Fibroblast of mammary gland (primary cell): Measurements from ENCODE around the gene MARCHF5.

Experiments
- DNase-seq: peaks from one replicate; pipeline ENCODE4 v3.0.0-alpha.2; 2010; ENCODE audit warnings: low read depth
- H3K4me3 ChIP-seq: 2 replicates; pipeline ENCODE4 v1.5.1; 2011; ENCODE audit warnings: low read depth, mild to moderate bottlenecking, low read length, moderate library complexity; ENCODE audit not compliant: control insufficient read depth
- TF ChIP-seq, protein P1 (sequence below): conservative IDR thresholded peaks from 2 replicates; pipeline ENCODE4 v1.5.1; 2011; ENCODE audit warnings: low read depth, low read length, inconsistent platforms; ENCODE audit not compliant: control insufficient read depth, insufficient read depth

MARCHF5 gene, protein sequence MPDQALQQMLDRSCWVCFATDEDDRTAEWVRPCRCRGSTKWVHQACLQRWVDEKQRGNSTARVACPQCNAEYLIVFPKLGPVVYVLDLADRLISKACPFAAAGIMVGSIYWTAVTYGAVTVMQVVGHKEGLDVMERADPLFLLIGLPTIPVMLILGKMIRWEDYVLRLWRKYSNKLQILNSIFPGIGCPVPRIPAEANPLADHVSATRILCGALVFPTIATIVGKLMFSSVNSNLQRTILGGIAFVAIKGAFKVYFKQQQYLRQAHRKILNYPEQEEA

DNA sequence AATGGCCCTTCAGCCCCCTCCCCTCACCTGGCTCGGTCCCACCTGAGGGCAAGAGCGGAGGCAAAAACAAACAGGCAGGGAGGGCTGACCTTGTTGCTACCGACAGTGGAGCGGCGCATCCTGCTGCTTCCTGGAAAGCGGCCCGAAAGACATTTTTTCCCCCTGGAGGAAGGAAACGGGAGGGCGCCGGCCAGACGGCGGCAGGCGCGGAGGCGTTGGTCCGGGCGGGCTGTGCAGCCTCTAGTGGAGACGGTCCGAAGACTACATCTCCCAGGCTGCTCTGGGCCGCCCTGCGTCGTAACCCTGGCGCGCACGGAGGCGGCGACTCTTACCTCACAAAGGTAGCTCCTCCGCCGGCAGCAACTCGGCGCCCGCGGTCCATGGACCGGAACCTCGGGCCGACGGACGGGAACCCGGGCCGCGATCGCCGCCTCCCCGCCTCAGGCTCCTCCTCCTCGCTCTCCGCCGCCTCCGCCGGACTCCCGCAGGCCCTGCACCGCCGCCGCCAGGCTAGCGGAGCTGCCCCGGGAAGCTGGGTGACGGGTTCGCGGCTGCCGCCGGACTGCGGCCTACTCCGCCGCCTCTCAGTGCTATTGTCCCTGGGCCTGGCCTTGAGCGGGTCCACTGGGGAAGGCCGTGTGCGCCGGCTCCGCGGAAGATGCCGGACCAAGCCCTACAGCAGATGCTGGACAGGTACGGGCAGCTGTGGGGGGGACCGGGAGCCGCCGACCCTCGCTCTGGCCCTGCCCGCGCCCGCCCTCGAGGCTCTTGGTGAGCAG lies at the start of gene MARCHF5, which contains the start of gene CPEB3:
TSS of gene MARCHF5 (plus strand) at position 331 of the 779 bp plus-strand sequence. CDS start at position 659, 328 bp downstream.
TSS of gene CPEB3 (minus strand) at position 242 of the 779 bp plus-strand sequence. CDS start 50,728 bp downstream, outside the sequence.
- peak within 1 kb of the TSS; percentile 92 for H3K4me3 ChIP-seq
- TF ChIP-seq, protein P1, sequence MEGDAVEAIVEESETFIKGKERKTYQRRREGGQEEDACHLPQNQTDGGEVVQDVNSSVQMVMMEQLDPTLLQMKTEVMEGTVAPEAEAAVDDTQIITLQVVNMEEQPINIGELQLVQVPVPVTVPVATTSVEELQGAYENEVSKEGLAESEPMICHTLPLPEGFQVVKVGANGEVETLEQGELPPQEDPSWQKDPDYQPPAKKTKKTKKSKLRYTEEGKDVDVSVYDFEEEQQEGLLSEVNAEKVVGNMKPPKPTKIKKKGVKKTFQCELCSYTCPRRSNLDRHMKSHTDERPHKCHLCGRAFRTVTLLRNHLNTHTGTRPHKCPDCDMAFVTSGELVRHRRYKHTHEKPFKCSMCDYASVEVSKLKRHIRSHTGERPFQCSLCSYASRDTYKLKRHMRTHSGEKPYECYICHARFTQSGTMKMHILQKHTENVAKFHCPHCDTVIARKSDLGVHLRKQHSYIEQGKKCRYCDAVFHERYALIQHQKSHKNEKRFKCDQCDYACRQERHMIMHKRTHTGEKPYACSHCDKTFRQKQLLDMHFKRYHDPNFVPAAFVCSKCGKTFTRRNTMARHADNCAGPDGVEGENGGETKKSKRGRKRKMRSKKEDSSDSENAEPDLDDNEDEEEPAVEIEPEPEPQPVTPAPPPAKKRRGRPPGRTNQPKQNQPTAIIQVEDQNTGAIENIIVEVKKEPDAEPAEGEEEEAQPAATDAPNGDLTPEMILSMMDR, result peak; percentile 44
- peak; percentile 93 for DNase-seq

DNA sequence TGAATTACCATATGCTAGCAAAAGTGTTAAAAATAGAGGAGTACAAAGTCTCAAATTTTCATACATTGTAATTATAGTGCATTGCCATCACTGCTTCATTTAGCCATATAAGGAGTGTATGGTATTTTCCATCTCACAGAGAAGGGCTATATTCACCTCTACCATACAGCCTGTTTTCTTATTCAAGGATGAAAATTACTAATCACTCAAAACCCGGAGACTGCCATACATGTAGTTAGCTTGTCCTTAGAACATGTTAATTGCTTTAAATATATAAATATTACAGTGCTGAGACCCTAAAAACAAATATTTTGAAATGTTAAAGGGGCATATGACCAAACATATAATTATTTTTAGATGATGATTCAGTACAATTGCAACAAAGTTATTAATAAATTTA lies 49.5 kb upstream of the MARCHF5 start:
- H3K4me3 ChIP-seq, result no peak overlapping the region
- TF ChIP-seq, protein P1, result no peak
- DNase-seq, result no peak

DNA sequence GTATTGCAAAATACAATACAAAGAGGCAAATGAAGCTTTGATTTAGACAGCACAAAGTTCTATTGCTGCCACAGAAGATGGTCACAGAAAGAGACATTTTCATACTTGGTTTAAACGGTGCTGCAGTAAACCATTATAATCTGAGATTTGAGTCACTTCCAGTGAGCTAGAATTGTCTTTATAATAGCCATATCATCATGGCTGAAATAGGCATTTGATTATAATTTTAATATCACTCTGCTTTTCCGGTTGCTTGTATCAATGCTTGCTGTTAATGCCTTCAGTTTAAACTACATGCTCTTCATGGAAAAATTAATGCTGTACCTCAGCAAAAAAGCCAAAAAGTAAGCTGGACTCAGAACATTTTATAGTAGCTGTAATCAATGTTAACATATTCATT lies 48.6 kb upstream of the MARCHF5 start:
- DNase-seq, result no peak
- TF ChIP-seq, protein P1, result no peak
- no peak overlapping the region for H3K4me3 ChIP-seq

DNA sequence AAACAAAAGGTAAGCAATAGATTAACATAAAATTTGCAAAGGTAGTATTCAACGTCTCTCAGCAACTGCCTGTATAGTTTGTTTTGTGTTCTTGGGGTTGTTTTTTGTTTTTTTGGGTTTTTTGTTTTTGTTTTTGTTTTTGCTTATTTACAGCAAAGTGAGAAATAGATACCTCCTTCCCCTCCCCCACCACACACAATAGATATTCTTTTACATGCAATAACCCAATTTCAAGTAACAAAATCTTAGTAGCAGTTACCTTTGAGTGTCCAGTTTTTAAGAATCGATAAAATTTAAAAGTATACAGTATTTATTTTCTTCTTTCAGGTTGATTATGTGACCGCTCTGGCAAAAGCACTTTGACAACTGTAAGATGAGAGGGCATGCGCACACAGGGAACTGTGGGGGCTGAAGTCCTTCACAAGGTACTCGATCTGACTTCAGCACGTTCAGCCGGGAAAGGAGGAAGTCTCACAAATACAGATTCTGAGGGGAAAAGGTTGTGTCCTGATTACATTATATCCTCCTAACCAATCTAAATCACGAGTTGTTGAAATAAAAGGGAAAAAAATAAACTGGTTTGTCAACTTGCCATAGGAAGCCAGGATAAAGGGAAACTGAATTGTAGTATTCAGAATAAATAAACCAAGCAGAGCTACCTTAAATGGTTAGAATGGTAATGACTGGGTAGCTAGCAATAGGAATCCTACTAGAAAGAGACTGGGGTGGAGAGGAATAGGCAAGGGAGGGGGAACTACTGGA lies 47.9 kb upstream of the MARCHF5 start:
- TF ChIP-seq, protein P1, result no peak
- peak; percentile 33 for DNase-seq
- H3K4me3 ChIP-seq, result peak overlapping the region; percentile 9

DNA sequence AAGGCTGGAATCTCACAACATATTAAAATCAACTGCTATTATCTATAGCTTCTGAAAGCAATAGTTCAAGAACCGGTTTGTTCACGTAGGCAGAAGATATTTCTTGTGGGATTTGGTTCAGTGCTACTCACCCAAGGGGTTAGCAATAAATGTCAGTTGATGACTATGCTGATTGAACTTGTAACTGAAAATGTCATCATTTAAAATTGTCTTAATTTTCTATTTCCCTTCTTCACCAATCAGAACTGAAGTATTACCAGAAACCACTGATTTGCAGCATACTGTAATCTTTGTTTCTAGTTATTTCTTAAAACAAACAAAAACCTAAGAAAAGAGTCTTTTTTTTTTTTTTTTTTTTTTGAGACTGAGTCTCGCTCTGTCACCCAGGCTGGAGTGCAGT lies 46.2 kb upstream of the MARCHF5 start:
- no peak for DNase-seq
- no peak overlapping the region for H3K4me3 ChIP-seq
- TF ChIP-seq, protein P1, result no peak

DNA sequence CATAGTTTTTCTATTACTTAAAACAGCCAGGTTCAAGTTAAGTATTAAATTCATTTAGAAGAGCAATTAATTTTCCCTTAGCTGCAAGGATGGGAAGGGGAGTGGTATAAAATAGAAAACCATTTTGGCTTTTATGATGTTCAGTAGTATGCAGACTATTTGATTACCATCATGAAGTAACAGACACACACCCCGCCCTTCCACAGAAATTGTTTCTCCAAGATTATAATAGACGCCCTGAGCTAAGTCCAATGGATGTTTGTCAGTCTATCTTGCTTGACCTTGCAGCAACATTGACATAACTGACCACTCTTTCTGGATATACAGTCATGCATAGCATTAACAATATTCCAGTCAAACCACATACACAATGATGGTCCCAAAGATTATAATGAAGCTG lies 42.4 kb upstream of the MARCHF5 start:
- H3K4me3 ChIP-seq, result no peak overlapping the region
- TF ChIP-seq, protein P1, result no peak
- DNase-seq, result no peak
